ENCODE results near the gene ATP1A2. TPM values are rescaled to one million over a fixed set of nuclear protein-coding genes. Genes with fewer than 3 reads are reported as not detected.

The ATP1A2 gene
- total and polyA plus RNA-seq, 2 donors (not counting 3 experiments of a cell fraction or from before 2014, with no cell fraction given), result not detected

GRCh38 chr1:160092366-160093068, 23.0 kb upstream of the ATP1A2 start:
- Histone ChIP-seq H2AFZ (ENCODE audit: low read depth, low read length) (no peak overlapping the region), H3K9me3 (replicated peaks; ENCODE audit: control insufficient read depth, insufficient read depth, low read length) (no peaks in the 10 kb centered on the region), H3K79me2 (ENCODE audit: control insufficient read depth, insufficient read depth, low read length) (no peaks in the 10 kb centered on the region), H3K36me3 (ENCODE audit: control insufficient read depth in 2 of 2, extremely low read depth in 1 of 2, insufficient read depth in 2 of 2, low read length in 2 of 2) (no peaks in the 10 kb centered on the region), H3K9me1 (replicated peaks; ENCODE audit: control insufficient read depth, extremely low read depth, insufficient read depth, low read length) (no peaks in the 10 kb centered on the region), H3K9ac (replicated peaks; ENCODE audit: extremely low read depth, insufficient read depth, low read length) (no peak overlapping the region), H3K4me2 (ENCODE audit: insufficient read depth, low read length) (no peak overlapping the region), H3K27me3 (ENCODE audit: control insufficient read depth in 2 of 2, insufficient read depth in 2 of 2, low read length in 2 of 2) (no peaks in the 10 kb centered on the region), H3K4me1 (ENCODE audit: control insufficient read depth, extremely low read depth, insufficient read depth, low read length) (no peaks in the 10 kb centered on the region), H3K27ac (ENCODE audit: insufficient read depth, low read depth, low read length) (no peak overlapping the region), H3K4me3 (replicated peaks in 1 of 3; ENCODE audit: insufficient read depth in 1 of 3, low read depth in 1 of 3, low read length in 3 of 3) (no peak overlapping the region), H4K20me1 (replicated peaks; ENCODE audit: control insufficient read depth, extremely low read depth, insufficient read depth, low read length) (no peaks in the 10 kb centered on the region)
- dilution Hi-C loops (cut with MboI; ENCODE audit: extremely low pct_ligation_motif_present, low sequenced_read_pairs), result no loop called here
- ChIA-PET CTCF (interaction anchor here (1.4 kb wide), 1 partner anchor 14 kb away, joined by 8 read pairs; no protein-coding TSS in a partner anchor), POLR2A (no interaction called here)
- DNase-seq (ENCODE audit: low read depth, low spot score), result no peak
- FAIRE-seq, result no peak
- TF ChIP-seq JUN (IDR thresholded peaks at IDR 0.05; ENCODE audit: borderline replicate concordance, insufficient read depth, insufficient read length, low read depth), result no peak
- TF ChIP-seq EZH2 (IDR thresholded peaks at IDR 0.05; ENCODE audit: borderline replicate concordance, low read depth, low read length, severe bottlenecking), result no peak
- TF ChIP-seq MAX (IDR thresholded peaks at IDR 0.05; ENCODE audit: insufficient read depth, insufficient read length), result no peak
- TF ChIP-seq MYC (IDR thresholded peaks at IDR 0.05; ENCODE audit: low read depth, low read length), result no peak
- no peak for TF ChIP-seq POLR2AphosphoS5 (IDR thresholded peaks at IDR 0.05; ENCODE audit: insufficient read depth, low read depth, low read length)
- TF ChIP-seq FOS (IDR thresholded peaks at IDR 0.05; ENCODE audit: borderline replicate concordance, insufficient read depth, low read length), result no peak
- TF ChIP-seq GATA2 (IDR thresholded peaks at IDR 0.05; ENCODE audit: insufficient read depth, insufficient read length, low read depth, low read length), result no peak
- TF ChIP-seq POLR2A (IDR thresholded peaks at IDR 0.05; ENCODE audit: low read depth, low read length), result no peak
- no peak for TF ChIP-seq CTCF (IDR thresholded peaks at IDR 0.05; ENCODE audit: extremely low read depth in 1 of 2, insufficient read depth in 1 of 2, low read depth in 1 of 2, low read length in 2 of 2)
- intact Hi-C loops (cut with micrococcal nuclease), result no loop called here
- no TSS peak for BruUV-seq (replicated peaks)

Data from endothelial cell of umbilical vein (primary cell).